ENCODE data around the gene LRBA. TPM values are rescaled to one million over a fixed set of nuclear protein-coding genes. Genes with fewer than 3 reads are reported as not detected.
A peak's percentile ranks its signal among the peaks of the same experiment; 100 is the strongest.

LRBA gene
- total RNA-seq, 5 donors from 2014 or later (not counting 1 experiment from before 2014, with no cell fraction given) = 56.1 to 81.7 (median 56.9) TPM

DNA sequence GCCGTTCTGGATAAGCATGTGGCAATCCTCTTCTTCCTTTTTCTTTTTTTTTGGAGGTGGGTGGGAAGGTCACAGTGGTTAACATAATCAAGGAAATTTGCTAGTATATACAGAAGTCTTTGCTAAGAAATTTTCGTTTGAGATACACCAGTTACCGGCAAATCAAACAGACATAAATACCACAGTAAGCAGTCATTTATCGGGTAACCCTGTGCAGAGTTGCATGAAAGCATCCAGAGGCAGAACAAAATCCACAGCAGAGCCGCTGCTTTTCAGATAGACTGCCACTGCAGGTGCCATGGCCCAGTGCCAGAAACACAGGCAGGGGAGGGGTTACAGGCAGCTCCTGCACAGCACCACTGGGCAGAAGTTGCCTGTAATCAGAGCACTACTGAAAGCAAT is 612.2 kb downstream of the LRBA start:
- H3K4me1 Mint-ChIP-seq = no peaks in the 10 kb centered on the region
- H3K9me3 ChIP-seq = no peaks in the 10 kb centered on the region
- H3K4me3 Mint-ChIP-seq = no peak overlapping the region
- peak in 20 of 35 experiments; percentile 2 to 30 (median 14) for DNase-seq
- no peaks in the 10 kb centered on the region for H3K27me3 ChIP-seq (replicated peaks in 1 of 2; ENCODE audit: control insufficient read depth in 2 of 2, extremely low read depth in 1 of 2, insufficient read depth in 2 of 2, low read length in 1 of 2)
- no peak overlapping the region for H3K27ac Mint-ChIP-seq
- POLR2A ChIA-PET = interaction anchor here in 1 of 2 donors (0.7 kb wide), 1 partner anchor 21 kb away, joined by 3 read pairs; no protein-coding TSS in a partner anchor
- H3K36me3 Mint-ChIP-seq = peaks cover 46% of the 10 kb centered on the region
- H3K4me1 ChIP-seq (ENCODE audit: control insufficient read depth in 1 of 2, extremely low read depth in 1 of 2, insufficient read depth in 2 of 2, low read length in 2 of 2) = no peaks in the 10 kb centered on the region
- H3K36me3 ChIP-seq (ENCODE audit: control insufficient read depth in 2 of 2, extremely low read depth in 1 of 2, insufficient read depth in 1 of 2, low read length in 1 of 2) = peaks cover 0 to 2% of the 10 kb centered on the region in 2 donors
- CTCF ChIA-PET = no interaction called here
- no peak for ATAC-seq (replicated peaks in 1 of 4)
- no peaks in the 10 kb centered on the region for H3K9me3 Mint-ChIP-seq
- H3K4me3 ChIP-seq (ENCODE audit: control insufficient read depth in 1 of 2, extremely low read depth in 1 of 2, low read length in 1 of 2) = no peak overlapping the region
- 92% methylated on average over 3 of the region's 5 CpGs for WGBS (ENCODE audit: insufficient coverage)
- no peak overlapping the region for H3K27ac ChIP-seq (ENCODE audit: low read length)
- no peaks in the 10 kb centered on the region for H3K27me3 Mint-ChIP-seq

DNA sequence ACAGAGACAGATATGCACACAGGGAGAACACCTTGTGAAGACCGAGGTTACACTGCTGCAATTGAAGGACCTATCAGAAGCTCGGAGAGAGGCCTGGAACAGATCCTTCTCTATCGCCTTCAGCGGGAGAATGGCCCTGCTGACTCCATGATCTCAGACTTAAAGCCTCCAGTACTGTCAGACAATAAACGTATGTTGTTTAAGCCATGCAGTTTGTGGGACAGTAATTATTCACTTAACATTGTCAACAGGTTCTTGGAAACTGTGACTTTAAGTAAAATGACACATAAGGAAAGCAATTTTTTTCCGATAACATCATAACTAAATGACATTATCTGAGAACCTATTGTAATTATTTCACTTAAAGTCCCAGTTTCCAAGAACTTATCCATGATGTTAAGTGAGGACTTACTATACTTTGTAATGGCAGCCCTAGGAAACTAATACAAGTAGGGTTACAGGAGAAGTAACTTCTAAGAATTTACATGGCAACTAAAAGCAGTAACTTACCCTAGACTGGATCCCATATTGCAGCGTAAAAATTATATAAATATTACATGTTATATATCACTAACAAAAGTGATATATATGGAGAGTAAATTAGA is 613.9 kb downstream of the LRBA start:
- Histone ChIP-seq H3K4me1 (ENCODE audit: control insufficient read depth in 1 of 2, extremely low read depth in 1 of 2, insufficient read depth in 2 of 2, low read length in 2 of 2) (no peaks in the 10 kb centered on the region), H3K9me3 (no peaks in the 10 kb centered on the region), H3K4me3 (ENCODE audit: control insufficient read depth in 1 of 2, extremely low read depth in 1 of 2, low read length in 1 of 2) (no peak overlapping the region), H3K27ac (ENCODE audit: low read length) (no peak overlapping the region), H3K36me3 (ENCODE audit: control insufficient read depth in 2 of 2, extremely low read depth in 1 of 2, insufficient read depth in 1 of 2, low read length in 1 of 2) (no peaks in the 10 kb centered on the region), H3K27me3 (replicated peaks in 1 of 2; ENCODE audit: control insufficient read depth in 2 of 2, extremely low read depth in 1 of 2, insufficient read depth in 2 of 2, low read length in 1 of 2) (no peaks in the 10 kb centered on the region)
- DNase-seq (no peak), ATAC-seq (replicated peaks in 1 of 4) (no peak)
- CTCF ChIA-PET = no interaction called here
- peaks cover 36% of the 10 kb centered on the region for H3K36me3 Mint-ChIP-seq
- POLR2A ChIA-PET = no interaction called here
- H3K4me3 Mint-ChIP-seq = no peak overlapping the region
- H3K27me3 Mint-ChIP-seq = no peaks in the 10 kb centered on the region
- no peak overlapping the region for H3K27ac Mint-ChIP-seq
- 92% methylated on average over 4 of the region's 7 CpGs for WGBS (ENCODE audit: insufficient coverage)
- H3K9me3 Mint-ChIP-seq = no peaks in the 10 kb centered on the region
- no peaks in the 10 kb centered on the region for H3K4me1 Mint-ChIP-seq

GRCh38 chr4:150395872-150396271 is 619.2 kb downstream of the LRBA start:
- Mint-ChIP-seq H3K36me3 (peaks cover 61% of the 10 kb centered on the region), H3K4me3 (no peak overlapping the region), H3K27ac (no peak overlapping the region), H3K4me1 (no peaks in the 10 kb centered on the region), H3K27me3 (no peaks in the 10 kb centered on the region), H3K9me3 (peaks cover 0 to 9% (median 5%) of the 10 kb centered on the region in 3 donors)
- no peak for DNase-seq
- ATAC-seq (replicated peaks in 1 of 4) = no peak
- no peak overlapping the region for H3K27ac ChIP-seq (ENCODE audit: low read length)
- H3K9me3 ChIP-seq = no peaks in the 10 kb centered on the region
- no peaks in the 10 kb centered on the region for H3K27me3 ChIP-seq (replicated peaks in 1 of 2; ENCODE audit: control insufficient read depth in 2 of 2, extremely low read depth in 1 of 2, insufficient read depth in 2 of 2, low read length in 1 of 2)
- POLR2A ChIA-PET = no interaction called here
- no peaks in the 10 kb centered on the region for H3K36me3 ChIP-seq (ENCODE audit: control insufficient read depth in 2 of 2, extremely low read depth in 1 of 2, insufficient read depth in 1 of 2, low read length in 1 of 2)
- H3K4me1 ChIP-seq (ENCODE audit: control insufficient read depth in 1 of 2, extremely low read depth in 1 of 2, insufficient read depth in 2 of 2, low read length in 2 of 2) = no peaks in the 10 kb centered on the region
- WGBS (ENCODE audit: insufficient coverage) = no CpG with 5 or more reads among the region's 2 CpGs
- no peak overlapping the region for H3K4me3 ChIP-seq (ENCODE audit: control insufficient read depth in 1 of 2, extremely low read depth in 1 of 2, low read length in 1 of 2)
- CTCF ChIA-PET = no interaction called here

DNA sequence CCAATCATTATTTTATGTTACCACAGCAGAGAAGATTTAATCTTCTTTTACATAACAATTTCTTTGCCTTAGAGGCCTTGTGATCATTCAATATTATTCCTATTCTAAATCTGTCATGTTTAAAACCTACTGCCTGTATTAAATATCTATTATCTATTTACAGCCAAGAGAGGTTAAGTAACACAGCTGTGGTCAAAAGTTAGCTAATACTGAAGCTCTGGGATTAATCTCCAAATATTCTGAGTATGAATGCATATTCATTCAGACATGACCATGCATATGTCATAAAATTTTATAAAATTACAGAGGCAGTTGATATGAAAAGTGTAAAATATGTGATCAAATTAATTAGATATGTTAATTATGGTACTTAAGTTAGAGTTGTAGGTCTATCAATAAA is 621.0 kb downstream of the LRBA start:
- Histone ChIP-seq H3K4me3 (ENCODE audit: control insufficient read depth in 1 of 2, extremely low read depth in 1 of 2, low read length in 1 of 2) (no peak overlapping the region), H3K36me3 (ENCODE audit: control insufficient read depth in 2 of 2, extremely low read depth in 1 of 2, insufficient read depth in 1 of 2, low read length in 1 of 2) (no peaks in the 10 kb centered on the region), H3K4me1 (ENCODE audit: control insufficient read depth in 1 of 2, extremely low read depth in 1 of 2, insufficient read depth in 2 of 2, low read length in 2 of 2) (no peaks in the 10 kb centered on the region), H3K27ac (ENCODE audit: low read length) (no peak overlapping the region), H3K9me3 (no peaks in the 10 kb centered on the region), H3K27me3 (replicated peaks in 1 of 2; ENCODE audit: control insufficient read depth in 2 of 2, extremely low read depth in 1 of 2, insufficient read depth in 2 of 2, low read length in 1 of 2) (no peaks in the 10 kb centered on the region)
- no peaks in the 10 kb centered on the region for H3K27me3 Mint-ChIP-seq
- CTCF ChIA-PET = no interaction called here
- no peak for DNase-seq
- peaks cover 2 to 9% (median 5%) of the 10 kb centered on the region in 3 donors for H3K9me3 Mint-ChIP-seq
- ATAC-seq (replicated peaks in 1 of 4) = no peak
- POLR2A ChIA-PET = no interaction called here
- H3K4me1 Mint-ChIP-seq = no peaks in the 10 kb centered on the region
- H3K4me3 Mint-ChIP-seq = no peak overlapping the region
- H3K27ac Mint-ChIP-seq = no peak overlapping the region
- peaks cover 57% of the 10 kb centered on the region for H3K36me3 Mint-ChIP-seq

GRCh38 chr4:150391052-150391451 is 624.0 kb downstream of the LRBA start:
- H3K36me3 ChIP-seq (ENCODE audit: control insufficient read depth in 2 of 2, extremely low read depth in 1 of 2, insufficient read depth in 1 of 2, low read length in 1 of 2) = no peaks in the 10 kb centered on the region
- ChIA-PET CTCF (no interaction called here), POLR2A (no interaction called here)
- H3K4me3 ChIP-seq (ENCODE audit: control insufficient read depth in 1 of 2, extremely low read depth in 1 of 2, low read length in 1 of 2) = no peak overlapping the region
- Mint-ChIP-seq H3K4me3 (no peak overlapping the region), H3K36me3 (peaks cover 68% of the 10 kb centered on the region), H3K27ac (no peak overlapping the region), H3K4me1 (no peaks in the 10 kb centered on the region), H3K9me3 (peaks cover 2 to 16% (median 10%) of the 10 kb centered on the region in 3 donors), H3K27me3 (no peaks in the 10 kb centered on the region)
- no peak overlapping the region for H3K27ac ChIP-seq (ENCODE audit: low read length)
- 100% methylated on average over 1 of the region's 2 CpGs for WGBS (ENCODE audit: insufficient coverage)
- H3K9me3 ChIP-seq = no peaks in the 10 kb centered on the region
- H3K27me3 ChIP-seq (replicated peaks in 1 of 2; ENCODE audit: control insufficient read depth in 2 of 2, extremely low read depth in 1 of 2, insufficient read depth in 2 of 2, low read length in 1 of 2) = no peaks in the 10 kb centered on the region
- H3K4me1 ChIP-seq (ENCODE audit: control insufficient read depth in 1 of 2, extremely low read depth in 1 of 2, insufficient read depth in 2 of 2, low read length in 2 of 2) = no peaks in the 10 kb centered on the region
- ATAC-seq (replicated peaks in 1 of 4) = no peak
- no peak for DNase-seq

GRCh38 chr4:150390531-150390910 is 624.6 kb downstream of the LRBA start:
- POLR2A ChIA-PET = no interaction called here
- no peak for DNase-seq
- H3K36me3 Mint-ChIP-seq = peaks cover 63% of the 10 kb centered on the region
- Histone ChIP-seq H3K27me3 (replicated peaks in 1 of 2; ENCODE audit: control insufficient read depth in 2 of 2, extremely low read depth in 1 of 2, insufficient read depth in 2 of 2, low read length in 1 of 2) (no peaks in the 10 kb centered on the region), H3K36me3 (ENCODE audit: control insufficient read depth in 2 of 2, extremely low read depth in 1 of 2, insufficient read depth in 1 of 2, low read length in 1 of 2) (no peaks in the 10 kb centered on the region), H3K4me1 (ENCODE audit: control insufficient read depth in 1 of 2, extremely low read depth in 1 of 2, insufficient read depth in 2 of 2, low read length in 2 of 2) (no peaks in the 10 kb centered on the region), H3K27ac (ENCODE audit: low read length) (no peak overlapping the region), H3K4me3 (ENCODE audit: control insufficient read depth in 1 of 2, extremely low read depth in 1 of 2, low read length in 1 of 2) (no peak overlapping the region), H3K9me3 (no peaks in the 10 kb centered on the region)
- peaks cover 2 to 16% (median 8%) of the 10 kb centered on the region in 3 donors for H3K9me3 Mint-ChIP-seq
- H3K4me3 Mint-ChIP-seq = no peak overlapping the region
- no peak overlapping the region for H3K27ac Mint-ChIP-seq
- no peaks in the 10 kb centered on the region for H3K27me3 Mint-ChIP-seq
- ATAC-seq (replicated peaks in 1 of 4) = no peak
- H3K4me1 Mint-ChIP-seq = no peaks in the 10 kb centered on the region
- CTCF ChIA-PET = interaction anchor here in 1 of 2 donors (0.7 kb wide), 1 partner anchor 82 kb away, joined by 6 read pairs; no protein-coding TSS in a partner anchor
